GM21737 (cell line): Measurements from ENCODE around the gene SEMA4A.
"Not testable (repeated sequence)": the region's sequence is repeated elsewhere in the genome, so short reads cannot be mapped to it uniquely, and the experiment has no call there.

Experiments
- ATAC-seq: cut with Tn5 transposase; IDR thresholded peaks from one replicate; pipeline ENCODE4 v1.9.1; 2021; ENCODE audit warnings: mild to moderate bottlenecking, moderate library complexity; ENCODE audit not compliant: unreplicated experiment

SEMA4A gene

GRCh38 chr1:156153362-156153761, at the start of gene SEMA4A:
SEMA4A (plus strand) TSS chr1:156153585; CDS start chr1:156154579, 994 bp downstream.
- ATAC-seq = no peak

DNA sequence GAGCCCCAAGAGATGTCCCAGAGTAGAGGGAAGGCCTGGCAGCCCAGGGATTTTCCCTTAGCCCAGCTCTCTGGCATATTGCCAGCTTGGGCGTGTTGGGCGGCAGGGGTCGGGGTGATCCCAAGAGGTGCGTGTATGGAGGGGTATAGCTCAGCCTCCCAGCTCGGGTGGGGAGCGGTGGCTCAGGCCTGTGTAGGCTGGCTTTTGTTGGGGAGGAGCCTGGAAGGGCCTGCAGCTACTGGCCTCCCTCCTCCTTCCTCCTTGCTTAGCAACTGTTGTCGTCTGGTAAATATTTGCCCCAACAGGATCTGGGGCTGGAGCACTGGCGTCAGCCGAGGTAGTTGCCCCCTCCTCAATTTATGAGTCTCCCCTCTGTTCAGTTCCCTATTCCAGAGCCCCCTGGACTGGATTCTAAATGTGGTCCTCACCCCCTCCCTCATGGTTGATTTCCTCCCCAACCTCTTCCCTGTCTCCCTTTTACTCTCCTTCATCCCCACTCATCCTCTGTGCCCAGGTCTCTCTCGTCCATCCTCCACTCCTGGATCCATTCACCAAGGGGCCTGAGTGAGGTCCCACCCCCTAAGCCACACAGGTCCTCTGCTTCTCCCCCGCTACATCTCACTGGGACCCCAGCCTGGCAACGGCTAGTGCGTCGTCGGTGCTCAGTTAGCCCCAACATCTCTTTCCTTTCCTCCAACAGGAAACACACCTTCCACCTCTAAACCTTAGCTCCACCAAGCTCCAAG, 49.1 kb upstream of the SEMA4A start:
- no peak for ATAC-seq

- ATAC-seq = no peak
These were observed 48.2 kb upstream of the SEMA4A start for GRCh38 chr1:156104861-156105832.

GRCh38 chr1:156106624-156107488, 46.5 kb upstream of the SEMA4A start:
- ATAC-seq = no peak

DNA sequence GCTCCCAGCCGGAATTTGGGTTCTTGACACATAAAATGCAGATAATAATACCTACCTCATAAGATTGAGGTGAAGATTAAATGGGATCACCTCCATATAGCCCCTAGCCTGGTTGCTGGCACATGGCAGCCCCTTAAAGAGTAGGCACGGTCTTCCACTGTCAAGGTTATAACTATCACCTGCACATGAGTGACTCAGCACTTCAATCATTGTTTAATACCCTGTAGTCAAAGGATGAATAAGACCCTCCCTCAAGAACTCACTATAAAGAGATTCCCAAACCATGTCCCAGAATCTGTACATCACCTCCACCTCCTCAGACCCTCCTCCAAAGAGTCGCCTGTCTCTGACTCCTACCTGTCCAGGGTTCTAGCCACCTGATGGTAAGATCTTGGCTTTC, 45.3 kb upstream of the SEMA4A start:
- no peak for ATAC-seq

GRCh38 chr1:156108664-156109241, 44.6 kb upstream of the SEMA4A start:
- ATAC-seq = no peak

DNA sequence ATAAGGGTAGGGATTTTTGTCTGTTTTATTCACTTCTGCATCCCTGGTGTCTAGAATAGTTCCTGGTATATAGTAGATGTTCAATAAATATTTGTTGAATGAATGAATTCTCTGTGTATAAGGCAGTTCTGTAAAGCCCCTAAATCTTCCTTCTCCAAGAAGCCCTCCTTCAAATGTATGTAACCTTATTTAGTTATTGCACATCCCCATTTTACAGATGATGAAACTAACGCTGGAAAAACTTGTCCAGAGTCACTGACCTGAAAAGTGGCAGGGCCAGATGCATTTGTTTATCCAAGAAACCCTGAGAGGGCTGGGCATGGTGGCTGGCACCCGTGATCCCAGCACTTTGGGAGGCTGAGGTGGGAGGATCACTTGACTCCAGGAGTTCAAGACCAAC, 43.1 kb upstream of the SEMA4A start:
- ATAC-seq = no peak

GRCh38 chr1:156111355-156111962, 41.9 kb upstream of the SEMA4A start:
- ATAC-seq = no peak

DNA sequence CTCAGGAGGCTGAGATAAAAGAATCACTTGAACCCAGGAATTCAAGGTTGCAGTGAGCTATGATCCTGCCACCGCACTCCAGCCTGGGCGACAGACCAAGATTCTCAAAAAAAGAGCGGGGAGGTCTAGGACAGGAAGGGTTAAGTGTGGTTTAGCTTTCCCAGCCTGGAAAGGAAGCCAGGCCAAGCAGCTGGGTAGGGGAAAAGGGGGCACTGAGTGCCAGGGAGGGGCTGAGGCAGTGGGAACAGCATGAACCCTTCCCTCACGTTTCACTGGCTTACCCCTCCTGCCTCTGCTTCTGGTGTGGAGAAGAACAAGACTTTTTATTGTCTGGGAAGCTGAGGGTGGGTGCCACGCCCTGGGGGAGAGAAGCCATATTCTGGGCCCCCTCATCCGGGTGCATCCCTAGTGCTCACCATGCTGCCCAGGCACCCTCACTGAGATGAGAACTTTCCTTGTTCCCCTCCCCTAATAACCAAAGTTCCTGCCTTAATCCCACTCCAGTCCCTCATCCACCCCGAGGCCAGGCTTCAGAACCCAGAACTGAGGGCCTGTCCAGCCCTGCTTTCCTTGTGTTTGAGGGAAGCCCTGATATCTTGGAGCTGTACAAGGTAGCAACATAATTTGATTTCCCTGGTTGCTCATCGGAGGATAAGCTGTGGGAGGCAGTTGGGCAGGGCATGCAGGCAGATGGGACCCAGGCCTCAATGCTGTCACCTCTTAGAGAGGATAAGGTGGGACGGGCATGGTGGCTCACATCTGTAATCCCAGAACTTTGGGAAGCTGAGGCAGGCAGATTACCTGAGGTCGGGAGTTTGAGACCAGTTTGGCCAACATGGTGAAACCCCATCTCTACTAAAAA, 40.9 kb upstream of the SEMA4A start:
- ATAC-seq = no peak

DNA sequence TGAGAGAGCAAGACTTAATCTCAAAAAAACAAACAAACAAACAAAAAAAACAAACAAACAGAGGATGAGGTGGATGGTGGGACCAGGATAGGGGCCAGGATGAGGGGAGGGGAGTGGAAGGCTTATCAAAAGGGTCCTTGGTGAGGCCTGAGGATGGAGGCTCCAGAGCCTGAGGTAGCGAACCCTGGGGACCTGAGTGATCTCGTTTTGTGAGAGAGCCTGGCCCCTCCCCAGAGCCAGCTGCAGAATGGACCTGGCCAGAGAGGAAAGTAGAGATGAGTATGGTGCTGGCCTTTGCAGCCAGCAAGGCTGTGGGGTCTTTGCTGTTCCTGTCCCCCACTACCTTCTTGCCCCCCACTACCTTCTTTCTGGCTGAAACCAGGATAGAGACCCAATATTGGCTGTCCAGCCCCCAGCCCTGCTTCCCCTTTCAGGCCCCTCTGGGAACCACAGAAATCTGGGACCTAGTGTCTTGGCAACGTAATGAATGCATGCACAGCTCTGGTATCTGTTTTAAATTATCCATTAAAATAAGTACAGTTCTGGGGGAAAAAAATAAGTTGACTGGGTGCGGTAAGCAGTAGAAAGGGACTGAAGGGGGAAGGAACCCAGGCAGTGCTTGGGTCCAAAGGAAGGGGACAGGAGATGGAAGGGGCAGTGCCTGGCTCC, 40.0 kb upstream of the SEMA4A start:
- ATAC-seq = no peak

DNA sequence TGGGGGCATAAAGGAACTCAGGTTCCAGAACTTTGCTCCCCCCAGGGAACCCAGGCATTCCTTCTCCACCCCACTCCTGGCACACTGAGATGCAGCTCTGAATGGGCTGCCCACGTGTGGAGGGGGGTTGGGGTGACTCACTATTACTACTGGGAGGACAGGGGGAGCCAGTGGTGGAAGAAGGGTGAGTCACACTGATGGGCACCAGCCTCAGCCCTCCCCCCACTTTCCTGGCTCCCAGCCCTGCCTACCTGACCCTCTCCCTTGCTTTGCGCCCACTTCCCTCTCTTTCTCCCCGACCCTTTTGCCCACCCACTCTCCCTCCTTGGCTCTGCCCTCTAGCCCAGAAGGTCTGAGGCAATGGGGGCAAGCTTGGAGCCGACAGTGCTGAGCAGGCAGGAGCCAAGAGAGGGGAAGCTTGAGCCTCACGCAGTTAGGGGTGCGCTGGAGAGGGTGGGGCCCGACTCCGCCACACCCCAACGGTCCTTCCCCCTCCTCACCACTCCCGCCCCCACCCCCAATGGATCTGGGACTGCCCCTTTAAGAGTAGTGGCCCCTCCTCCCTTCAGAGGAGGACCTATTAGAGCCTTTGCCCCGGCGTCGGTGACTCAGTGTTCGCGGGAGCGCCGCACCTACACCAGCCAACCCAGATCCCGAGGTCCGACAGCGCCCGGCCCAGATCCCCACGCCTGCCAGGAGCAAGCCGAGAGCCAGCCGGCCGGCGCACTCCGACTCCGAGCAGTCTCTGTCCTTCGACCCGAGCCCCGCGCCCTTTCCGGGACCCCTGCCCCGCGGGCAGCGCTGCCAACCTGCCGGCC, 39.1 kb upstream of the SEMA4A start, which contains the start of gene LMNA:
TSS of gene LMNA (plus strand) at position 611 of the 818 bp plus-strand sequence. CDS start 208 bp downstream, outside the sequence.
- ATAC-seq = peak; percentile 63

DNA sequence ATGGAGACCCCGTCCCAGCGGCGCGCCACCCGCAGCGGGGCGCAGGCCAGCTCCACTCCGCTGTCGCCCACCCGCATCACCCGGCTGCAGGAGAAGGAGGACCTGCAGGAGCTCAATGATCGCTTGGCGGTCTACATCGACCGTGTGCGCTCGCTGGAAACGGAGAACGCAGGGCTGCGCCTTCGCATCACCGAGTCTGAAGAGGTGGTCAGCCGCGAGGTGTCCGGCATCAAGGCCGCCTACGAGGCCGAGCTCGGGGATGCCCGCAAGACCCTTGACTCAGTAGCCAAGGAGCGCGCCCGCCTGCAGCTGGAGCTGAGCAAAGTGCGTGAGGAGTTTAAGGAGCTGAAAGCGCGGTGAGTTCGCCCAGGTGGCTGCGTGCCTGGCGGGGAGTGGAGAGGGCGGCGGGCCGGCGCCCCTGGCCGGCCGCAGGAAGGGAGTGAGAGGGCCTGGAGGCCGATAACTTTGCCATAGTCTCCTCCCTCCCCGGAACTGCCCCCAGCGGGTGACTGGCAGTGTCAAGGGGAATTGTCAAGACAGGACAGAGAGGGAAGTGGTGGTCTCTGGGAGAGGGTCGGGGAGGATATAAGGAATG, 38.4 kb upstream of the SEMA4A start:
- ATAC-seq = no peak

- no peak for ATAC-seq
These were observed 37.6 kb upstream of the SEMA4A start for GRCh38 chr1:156115514-156116374.

GRCh38 chr1:156116731-156117130, 36.7 kb upstream of the SEMA4A start:
- ATAC-seq = not testable (repeated sequence)

DNA sequence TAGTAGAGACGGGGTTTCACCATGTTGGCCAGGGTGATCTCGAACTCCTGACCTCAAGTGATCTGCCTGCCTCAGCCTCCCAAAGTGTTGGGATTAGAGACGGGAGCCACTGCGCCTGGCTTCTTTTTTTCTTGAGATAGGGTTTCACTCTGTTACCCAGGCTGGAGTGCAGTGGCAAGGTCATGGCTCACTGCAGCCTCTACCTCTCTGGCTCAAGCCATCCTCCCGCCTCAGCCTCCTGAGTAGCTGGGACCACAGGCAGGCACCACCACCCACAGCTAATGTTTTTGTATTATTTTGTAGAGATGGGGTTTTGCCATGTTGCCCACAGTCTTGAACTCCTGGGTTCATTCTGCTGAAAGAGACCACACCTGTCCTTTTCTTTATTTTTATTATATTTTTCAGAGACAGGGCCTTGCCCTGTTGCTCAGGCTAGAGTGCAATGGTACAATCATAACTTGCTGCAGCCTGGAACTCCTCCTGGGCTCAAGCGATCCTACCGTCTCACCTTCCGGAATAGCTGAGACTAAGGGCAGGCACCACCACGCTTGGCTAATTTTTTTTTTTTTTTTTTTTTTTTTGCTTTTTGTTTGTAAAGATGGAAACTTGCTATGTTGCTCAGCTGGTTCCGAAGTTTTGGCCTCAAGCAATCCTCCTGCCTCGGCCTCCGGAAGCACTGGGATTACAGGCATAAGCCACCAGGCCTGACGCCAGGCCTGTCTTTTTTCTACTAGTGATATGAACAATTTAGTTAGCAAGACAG, 35.8 kb upstream of the SEMA4A start:
- no peak for ATAC-seq
